ENCODE data around the gene TMEM121. TPM values are rescaled to one million over a fixed set of nuclear protein-coding genes. Genes with fewer than 3 reads are reported as not detected.

TMEM121 gene
- total RNA-seq: 1.3 TPM
- long read RNA-seq, partial matches to known transcripts: 3 of 7 reads
- long read RNA-seq, other reads (novel, unspliced or antisense): 0 of 7 reads

DNA sequence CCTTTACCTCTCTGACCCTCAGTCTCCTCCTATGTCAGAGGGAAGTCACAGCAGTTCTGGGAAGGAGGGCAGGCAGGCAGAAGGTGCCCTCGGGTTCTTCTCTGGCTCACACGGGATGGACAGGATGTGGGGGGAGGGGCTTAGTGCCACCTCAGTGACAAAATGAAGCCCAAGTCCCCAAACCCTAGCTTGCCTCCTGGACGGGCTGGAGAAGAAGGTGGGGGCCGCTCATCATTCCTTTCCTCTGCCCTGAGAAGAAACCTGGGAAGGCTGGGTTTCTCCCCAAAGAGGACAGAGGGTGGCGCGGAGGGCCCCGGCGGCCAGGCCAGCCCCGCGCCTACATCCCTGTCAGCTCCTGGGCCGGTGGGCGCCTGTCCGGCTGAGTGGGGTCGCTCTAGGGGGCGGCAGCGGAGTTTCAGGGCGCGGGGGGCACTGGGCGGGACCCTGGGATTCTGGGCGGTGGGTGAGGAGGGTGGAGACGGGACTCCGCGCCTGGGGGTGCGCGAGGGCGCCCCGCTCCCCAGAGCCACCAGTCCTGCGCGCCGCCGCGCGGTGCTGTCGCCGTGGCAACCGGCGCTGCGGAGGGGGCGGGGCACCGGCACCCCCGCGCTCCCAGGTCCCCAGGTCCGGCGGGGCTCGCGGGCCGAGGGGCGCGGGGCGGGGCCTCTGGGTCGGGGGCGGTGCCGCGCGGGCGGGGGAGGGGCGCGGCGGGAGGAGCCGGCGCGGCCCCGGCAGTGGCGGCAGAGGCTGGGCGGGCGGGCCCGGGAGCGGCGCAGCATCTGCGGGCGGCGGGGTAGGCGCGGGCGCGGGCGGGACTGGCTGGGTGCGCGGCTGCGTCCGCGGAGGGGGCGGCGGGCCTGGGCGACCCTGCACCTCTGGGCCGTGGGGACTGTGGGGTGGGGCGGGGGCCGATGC lies at the start of gene TMEM121:
TSS of gene TMEM121 (plus strand) at position 723 of the 915 bp plus-strand sequence. CDS start 2,252 bp downstream, outside the sequence.
- DNase-seq (ENCODE audit: low spot score): no peak
- intact Hi-C loops (cut with DNase I): loop anchor here (5.0 kb wide), 2 partner anchors 34 to 79 kb away; partner anchors contain the start of gene TEDC1

DNA sequence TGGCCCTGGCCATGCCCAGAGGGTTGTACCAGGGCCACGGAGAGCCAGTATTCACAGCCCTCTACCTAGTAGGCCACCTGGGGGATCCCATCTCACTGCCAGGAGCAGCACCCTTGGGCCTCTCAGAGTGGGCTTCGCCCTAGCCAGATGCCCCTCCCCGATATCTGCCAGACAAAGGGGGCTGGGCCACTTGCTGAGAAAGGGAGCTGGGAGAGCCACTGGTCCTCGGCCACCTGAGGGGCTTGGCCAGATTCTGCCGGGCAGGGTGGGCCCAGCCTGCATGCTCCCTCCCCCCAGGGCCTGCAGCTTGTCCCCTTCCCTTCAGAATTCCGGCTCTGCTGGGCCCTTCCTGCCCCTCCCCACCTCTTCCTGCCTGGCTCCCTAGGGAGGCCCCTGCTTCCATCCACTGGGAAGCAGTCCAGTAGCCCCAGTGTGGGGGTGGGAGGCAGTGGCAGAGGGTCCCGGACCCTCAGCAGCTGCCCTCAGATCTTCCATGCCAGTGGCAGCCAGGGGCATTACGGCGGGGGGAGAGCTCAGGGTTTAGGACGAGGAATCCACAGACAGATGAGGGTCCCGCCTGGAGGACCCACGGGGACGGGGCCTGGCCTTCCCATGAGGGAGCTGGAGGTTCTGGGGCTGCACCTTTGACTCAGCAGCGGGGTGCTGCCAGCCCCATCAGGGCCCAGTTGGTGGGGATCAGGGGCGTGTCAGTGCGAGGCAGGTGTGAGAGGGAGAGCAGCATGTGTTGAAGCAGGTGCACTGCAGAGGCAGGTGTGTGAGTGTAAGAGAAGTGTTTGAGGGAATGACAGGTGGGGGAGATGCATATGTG lies 49.3 kb upstream of the TMEM121 start:
- DNase-seq (ENCODE audit: low spot score): no peak
- intact Hi-C loops (cut with DNase I): no loop called here

DNA sequence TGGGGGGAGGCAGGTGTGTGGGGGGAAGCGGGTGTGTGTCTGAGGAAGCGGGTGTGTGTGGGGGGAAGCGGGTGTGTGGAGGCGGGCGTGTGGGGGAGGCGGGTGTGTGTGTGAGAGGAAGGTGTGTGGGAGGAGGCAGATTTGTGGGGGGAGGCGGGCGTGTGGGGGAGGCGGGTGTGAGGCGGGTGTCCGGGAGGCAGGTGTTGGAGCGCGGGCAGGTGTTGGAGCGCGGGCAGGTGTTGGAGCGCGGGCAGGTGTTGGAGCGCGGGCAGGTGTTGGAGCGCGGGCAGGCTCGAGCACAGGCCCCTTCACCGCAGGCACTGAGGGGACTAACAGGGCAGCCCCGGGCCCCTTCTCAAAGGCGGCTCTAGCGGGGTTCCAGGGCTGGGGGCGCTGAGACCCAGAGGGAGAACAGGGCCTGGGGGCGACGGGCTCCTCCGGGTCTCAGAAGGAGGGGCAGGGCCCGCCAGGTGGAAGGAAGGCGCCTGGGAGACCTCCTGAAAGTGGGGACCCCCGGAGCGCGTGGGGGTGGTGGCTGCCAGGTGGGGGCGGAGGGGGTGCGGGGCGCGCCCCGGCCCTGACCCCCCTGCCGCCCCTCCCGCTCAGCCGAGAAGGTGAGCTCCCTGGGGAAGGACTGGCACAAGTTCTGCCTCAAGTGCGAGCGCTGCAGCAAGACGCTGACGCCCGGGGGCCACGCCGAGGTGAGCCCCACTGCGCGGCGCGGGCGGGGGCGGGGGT lies 48.6 kb upstream of the TMEM121 start:
- no peak for DNase-seq (ENCODE audit: low spot score)
- intact Hi-C loops (cut with DNase I): no loop called here

DNA sequence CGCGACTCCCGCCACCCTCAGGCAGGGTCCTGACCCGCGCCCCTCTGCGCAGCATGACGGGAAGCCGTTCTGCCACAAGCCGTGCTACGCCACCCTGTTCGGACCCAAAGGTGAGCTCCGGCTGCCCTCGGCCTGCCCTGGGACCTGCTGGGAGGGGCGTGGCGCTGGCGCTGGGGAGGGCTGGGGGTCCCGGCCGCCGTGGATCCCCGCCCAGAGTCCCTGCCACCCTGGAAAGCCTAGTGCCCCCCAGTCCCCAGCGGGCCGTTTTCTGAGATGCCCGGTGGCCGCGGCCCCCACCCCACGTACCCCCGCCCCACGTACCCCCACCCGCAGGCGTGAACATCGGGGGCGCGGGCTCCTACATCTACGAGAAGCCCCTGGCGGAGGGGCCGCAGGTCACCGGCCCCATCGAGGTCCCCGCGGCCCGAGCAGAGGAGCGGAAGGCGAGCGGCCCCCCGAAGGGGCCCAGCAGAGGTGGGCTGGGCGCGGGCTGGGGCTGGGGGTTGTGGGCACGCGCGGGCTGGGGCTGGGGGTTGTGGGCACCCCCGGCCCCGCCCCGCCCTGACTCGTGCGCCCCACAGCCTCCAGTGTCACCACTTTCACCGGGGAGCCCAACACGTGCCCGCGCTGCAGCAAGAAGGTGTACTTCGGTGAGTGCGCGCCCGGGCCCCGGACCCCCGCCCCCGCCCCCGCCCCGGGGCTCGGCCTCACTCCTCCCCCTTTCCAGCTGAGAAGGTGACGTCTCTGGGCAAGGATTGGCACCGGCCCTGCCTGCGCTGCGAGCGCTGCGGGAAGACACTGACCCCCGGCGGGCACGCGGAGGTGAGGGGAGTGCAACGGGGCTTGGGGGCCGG lies 47.8 kb upstream of the TMEM121 start:
- intact Hi-C loops (cut with DNase I): no loop called here
- no peak for DNase-seq (ENCODE audit: low spot score)

DNA sequence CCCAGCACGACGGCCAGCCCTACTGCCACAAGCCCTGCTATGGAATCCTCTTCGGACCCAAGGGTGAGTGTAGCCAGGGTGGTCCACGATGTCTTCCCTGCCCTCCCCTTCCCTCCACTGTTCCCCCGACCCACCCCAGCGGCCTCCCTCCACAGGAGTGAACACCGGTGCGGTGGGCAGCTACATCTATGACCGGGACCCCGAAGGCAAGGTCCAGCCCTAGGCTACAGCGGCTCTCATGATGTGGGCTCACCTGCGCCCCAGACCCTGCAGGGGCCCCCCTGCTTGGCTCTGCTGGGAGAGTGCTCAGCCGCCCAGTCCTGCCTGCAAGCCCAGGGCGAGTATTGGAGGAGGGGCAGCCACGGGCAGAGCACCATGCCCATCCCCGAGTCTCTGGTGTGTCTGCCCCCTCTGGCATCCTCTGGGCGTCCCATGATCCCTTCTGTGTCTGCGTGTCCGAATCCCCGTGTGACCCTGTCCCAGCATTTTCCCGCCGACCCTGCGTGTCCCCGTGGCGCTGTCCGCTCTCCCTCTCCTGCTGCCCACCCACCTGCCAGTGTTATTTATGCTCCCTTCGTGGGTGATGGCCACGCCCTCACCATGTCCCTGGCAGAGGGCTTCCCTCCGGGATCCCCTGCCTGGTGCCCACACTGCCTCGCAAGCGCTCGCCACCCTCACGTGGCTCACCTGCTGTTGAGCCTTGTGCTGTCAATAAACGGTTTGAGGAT lies 46.8 kb upstream of the TMEM121 start:
- DNase-seq (ENCODE audit: low spot score): no peak
- intact Hi-C loops (cut with DNase I): no loop called here

DNA sequence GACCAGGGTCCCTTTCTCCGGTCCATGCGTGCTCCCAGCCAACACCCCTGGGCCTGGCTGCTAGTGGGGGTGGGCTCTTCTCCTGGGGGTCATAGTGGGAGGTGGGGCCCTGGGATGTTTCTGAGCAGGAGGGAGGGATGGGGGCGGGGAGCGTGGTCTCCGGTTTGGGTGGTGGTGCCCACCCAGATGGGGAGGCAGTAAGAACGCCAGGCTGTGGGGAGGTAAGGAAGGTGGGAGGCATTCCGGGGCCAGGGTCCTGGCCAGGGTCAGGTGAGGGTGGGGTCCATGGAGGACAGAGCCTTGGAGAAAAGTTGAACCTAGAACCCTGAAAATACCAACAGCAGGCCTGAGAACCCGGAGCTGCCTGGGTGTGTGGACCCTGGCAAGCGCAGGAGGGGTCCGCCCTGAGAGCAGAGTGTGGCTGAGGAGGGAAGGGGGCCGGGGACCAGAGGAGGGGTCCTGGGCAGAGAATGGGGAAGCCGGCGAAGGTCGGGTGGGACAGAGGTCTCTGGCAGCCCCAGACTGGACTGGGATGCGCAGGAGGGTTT lies 46.1 kb upstream of the TMEM121 start:
- no peak for DNase-seq (ENCODE audit: low spot score)
- intact Hi-C loops (cut with DNase I): no loop called here

DNA sequence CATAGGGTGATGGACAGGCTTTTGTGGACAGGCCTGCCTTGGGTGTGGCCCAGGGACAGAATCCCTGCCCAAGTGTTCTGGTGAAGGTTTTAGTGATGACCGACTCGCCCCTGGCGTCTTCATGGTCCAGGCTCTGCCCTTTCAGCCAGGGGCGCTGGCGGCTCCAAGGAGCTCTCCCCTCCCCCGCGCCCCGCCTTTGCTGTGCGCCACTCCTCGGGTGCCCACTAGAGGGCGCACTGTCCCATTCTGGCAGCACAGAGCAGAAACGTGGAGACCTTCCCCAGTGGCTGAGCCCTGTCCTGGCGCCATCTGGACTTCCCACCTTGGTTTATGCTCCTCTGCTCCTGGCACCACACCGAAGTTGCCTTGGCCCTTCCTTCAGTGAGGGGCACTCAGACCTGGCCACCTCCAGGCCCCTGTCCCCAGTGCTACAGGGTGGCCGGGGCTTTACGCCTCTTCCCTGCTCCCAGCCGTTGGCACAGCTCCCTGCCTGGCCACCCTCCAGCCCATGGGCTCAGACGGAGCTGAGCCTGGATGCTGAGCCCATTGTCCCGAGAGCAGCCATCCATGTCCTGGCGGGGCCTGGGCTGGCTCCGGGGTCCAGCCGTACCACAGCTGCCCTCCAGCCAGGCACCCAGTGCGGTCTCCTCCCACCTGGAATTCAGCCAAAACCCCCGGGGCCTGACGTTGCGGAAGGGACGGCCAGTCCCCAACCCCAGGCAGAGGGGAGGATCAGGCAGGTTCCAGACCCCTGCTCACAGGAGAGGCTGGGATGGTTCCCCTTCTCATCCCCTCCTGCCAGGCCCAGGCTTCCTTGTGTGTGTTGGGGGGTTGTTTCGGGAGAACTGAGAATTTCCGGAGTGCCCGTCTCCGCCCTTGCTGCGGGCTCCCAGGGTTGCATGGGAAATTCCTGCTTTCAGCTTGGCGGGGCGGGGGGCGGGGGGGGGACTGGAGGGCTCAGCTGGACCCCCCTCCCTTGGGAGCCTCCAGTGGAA lies 45.3 kb upstream of the TMEM121 start:
- intact Hi-C loops (cut with DNase I): no loop called here
- DNase-seq (ENCODE audit: low spot score): peak; percentile 95

DNA sequence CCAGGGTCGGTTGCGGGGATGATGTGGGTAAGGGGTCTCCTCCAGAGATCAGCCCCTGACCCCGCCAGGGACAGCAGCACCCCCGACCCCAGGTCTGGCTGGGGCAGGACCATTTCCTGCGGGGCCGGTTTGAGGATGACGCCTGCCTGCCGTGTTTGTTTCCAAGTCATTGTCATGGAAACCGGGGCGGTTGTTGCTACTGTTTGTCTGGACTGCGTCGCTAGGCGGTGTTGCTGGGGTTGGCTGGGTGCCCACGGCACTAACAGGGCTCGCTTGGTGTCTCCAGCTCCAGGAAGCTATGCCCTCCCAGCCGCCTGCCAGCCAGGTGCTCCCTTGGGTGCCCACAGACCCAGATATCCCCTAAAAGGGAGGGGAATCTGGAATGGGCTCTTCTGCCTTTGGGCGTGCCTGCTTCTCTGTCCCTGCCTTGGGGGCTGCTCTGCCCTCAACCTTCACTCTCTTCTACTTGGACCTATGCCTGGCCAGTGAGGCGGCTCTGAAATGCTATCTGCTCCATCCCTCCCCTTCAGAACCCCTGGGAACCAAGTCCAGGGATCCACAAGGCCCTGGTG lies 44.4 kb upstream of the TMEM121 start:
- peak; percentile 93 for DNase-seq (ENCODE audit: low spot score)
- intact Hi-C loops (cut with DNase I): no loop called here

DNA sequence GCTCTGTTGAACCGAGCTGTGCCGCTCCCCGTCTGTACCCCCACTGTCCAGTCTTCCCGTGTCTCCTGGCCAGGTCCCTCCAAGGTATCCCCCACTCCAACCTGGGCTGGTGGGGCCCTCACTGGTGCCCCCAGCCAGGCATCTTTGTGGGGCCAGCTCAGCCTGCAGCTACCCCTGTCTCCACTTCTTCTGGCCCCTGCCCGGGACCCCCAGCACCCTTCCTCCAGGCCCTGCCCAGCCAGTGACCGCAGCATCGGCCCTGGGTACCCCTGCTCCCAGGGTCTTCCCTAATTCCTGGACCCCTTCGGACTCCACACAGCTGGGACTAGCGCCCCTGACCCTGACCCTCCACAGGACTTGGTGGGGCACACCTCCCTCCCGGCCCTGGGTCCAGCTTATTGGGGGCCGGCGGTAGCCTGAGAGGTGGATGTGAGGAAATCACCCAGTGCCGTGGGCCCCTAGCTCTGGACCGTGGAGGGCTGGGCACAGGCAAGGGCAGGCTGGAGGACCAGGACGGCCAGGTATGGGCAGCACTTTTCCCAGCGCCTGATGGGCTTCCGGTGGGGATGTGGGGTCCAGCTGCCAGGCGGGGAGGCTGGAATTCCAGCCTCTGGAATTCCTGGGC lies 43.8 kb upstream of the TMEM121 start:
- no peak for DNase-seq (ENCODE audit: low spot score)
- intact Hi-C loops (cut with DNase I): no loop called here

DNA sequence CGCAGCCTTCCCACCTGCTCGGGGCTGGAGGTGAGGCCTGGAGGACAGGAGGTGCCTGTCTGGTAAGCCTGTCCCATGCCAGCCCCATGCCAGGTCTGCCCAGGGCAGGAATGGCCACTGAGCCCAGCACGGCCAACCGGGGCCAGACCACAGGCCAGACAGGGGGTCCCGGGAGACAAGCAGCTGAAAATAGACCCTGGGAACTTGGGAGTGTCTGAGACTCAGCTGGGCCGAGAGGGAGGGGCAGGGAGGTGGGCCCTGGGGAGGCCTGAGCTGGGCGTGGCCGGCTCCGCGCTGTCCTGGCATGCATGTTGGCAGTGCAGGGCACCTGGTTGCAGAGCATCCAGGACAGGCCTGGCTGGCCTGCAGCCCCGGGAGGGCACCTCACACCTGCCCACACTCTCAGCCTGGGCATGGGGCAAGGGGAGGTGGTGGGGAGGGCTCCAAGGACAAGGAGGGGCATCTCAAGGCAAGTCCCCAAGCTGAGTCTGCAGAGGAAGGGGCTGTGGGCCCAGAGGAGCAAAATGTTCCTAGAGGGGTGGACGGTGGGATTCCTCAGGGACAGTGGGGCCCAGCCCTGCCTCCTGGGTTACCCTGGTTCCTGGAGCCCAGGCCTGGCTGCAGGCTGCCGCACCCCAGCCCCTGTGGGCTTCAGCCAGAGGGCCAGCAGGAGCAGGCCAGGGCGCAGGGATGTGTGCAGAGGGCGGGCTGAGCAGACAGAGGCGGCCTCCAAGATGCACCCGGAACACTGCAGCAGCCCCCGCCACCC lies 42.9 kb upstream of the TMEM121 start:
- DNase-seq (ENCODE audit: low spot score): no peak
- intact Hi-C loops (cut with DNase I): no loop called here

DNA sequence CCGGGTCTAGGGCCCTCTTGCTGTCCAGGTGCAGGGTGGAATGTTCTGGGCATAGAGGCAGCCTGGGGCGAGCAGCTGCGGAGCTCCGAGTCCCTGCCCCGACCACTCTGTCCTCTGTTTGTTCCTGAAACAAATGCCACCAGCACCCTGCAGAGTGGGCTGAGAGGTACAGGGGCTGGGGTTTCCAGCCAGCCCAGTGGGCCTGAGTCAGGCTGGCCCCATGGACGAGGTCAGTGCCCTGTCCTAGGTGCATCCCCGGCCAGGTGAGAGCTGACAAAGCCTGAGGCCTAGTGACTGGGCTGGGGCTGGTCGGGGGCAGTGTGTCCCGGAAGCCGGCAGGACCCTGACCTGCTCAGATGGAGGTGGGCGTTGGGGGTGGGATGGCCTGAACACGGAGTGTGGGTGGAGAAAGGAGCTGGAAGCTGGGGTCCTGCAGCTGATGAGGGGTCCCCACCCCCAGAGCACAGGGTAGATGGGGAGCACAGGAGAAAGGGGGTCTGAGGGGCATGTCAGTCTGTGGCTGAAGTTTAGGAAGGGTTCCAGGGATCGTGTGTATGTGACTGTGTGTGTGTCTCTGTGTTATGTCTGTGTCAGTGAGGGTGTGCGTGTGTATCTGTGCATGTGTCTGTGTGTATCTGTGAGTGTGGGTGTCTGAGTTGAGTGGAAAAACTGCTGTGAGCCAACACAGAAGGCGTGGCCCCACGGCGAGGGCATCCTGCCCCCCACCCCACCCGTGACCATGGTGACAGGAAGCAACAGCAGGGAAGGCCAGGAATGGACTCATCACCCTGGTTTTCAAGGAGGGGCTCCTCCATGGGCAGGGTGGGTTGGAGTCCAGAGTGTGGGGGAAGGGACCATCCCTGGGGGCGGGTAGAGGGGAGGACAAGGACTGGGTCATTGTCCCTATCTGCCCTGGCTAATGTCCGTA lies 42.0 kb upstream of the TMEM121 start:
- no peak for DNase-seq (ENCODE audit: low spot score)
- intact Hi-C loops (cut with DNase I): no loop called here

DNA sequence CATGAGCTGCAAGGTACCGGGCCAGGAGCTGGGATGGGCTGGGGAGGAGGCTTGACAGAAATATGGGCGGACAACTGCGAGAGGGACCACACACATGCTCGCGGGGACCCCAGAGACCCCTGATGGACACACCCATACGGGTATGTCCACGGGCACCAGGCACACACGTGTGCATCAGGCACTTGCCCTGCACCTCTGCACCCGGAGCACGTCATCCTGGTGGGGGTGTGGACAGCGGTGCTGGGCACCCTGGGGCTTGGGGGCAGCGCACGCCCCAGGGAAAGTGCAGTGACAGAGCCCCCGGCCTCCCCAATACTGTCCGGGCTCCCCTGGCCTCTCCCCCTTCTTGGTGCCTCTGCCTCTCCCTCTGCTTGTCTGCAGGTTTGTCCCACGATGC lies 41.4 kb upstream of the TMEM121 start:
- intact Hi-C loops (cut with DNase I): no loop called here
- no peak for DNase-seq (ENCODE audit: low spot score)

DNA sequence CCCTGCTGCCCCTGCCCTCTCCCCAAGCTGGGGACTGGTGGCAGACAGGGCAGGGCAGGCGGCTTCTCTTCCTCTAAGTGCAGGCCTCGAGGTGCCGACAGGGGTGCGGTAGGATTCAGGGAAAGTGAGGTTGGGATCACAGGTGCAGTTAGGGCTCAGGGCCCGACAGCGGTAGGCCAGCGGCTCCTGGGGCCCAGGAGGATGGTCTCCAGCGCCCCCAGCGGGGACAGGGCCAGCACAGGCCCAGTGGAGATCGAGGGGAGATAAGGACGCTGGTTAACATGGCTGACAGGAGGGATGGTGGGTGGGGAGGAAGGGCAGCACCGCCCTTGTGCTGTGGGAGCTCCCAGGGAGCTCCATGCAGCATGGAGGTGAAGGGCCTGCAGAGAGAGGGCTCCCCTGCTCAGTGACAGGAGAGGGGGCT lies 40.6 kb upstream of the TMEM121 start:
- intact Hi-C loops (cut with DNase I): no loop called here

More for the DNA sequence above, 40.6 kb upstream of the TMEM121 start:
- no peak for DNase-seq (ENCODE audit: low spot score)
